Activated T-cell treated with anti-CD3 and anti-CD28 coated beads, Interleukin-2, amount 50 U/mL, for 24 hours (primary cell): ENCODE data around the gene TAF12.
A peak's percentile ranks its signal among the peaks of the same experiment; 100 is the strongest.
"Not testable (repeated sequence)": the region's sequence is repeated elsewhere in the genome, so short reads cannot be mapped to it uniquely, and the experiment has no call there.

Source experiments
- DNase-seq: peaks from one replicate; pipeline ENCODE4 v3.0.0-alpha.2; 2020
- H3K27ac Mint-ChIP-seq: 2 replicates; pipeline ENCODE4 v1.8.0; 2020; ENCODE audit warnings: mild to moderate bottlenecking, mixed read lengths
- H3K27me3 Mint-ChIP-seq: 2 replicates; pipeline ENCODE4 v1.8.0; 2020; ENCODE audit warnings: mixed read lengths
- H3K36me3 Mint-ChIP-seq: 2 replicates; pipeline ENCODE4 v1.8.0; 2020; ENCODE audit warnings: low read depth, mixed read lengths
- H3K4me1 Mint-ChIP-seq: 2 replicates; pipeline ENCODE4 v1.8.0; 2020; ENCODE audit warnings: low read depth, mixed read lengths
- H3K4me3 Mint-ChIP-seq: 2 replicates; pipeline ENCODE4 v1.8.0; 2020; ENCODE audit warnings: mild to moderate bottlenecking, moderate library complexity, mixed read lengths
- H3K9me3 Mint-ChIP-seq: 2 replicates; pipeline ENCODE4 v1.8.0; 2020; ENCODE audit warnings: mixed read lengths

Gene TAF12

GRCh38 chr1:28655448-28656311, 12.8 kb upstream of the TAF12 start:
- H3K4me1 Mint-ChIP-seq, H3K27ac Mint-ChIP-seq, H3K36me3 Mint-ChIP-seq, H3K4me3 Mint-ChIP-seq, H3K9me3 Mint-ChIP-seq, H3K27me3 Mint-ChIP-seq, DNase-seq: not testable (repeated sequence)

GRCh38 chr1:28653870-28654269, 11.0 kb upstream of the TAF12 start:
- H3K36me3 Mint-ChIP-seq, H3K4me3 Mint-ChIP-seq, H3K27me3 Mint-ChIP-seq, H3K27ac Mint-ChIP-seq, H3K9me3 Mint-ChIP-seq, H3K4me1 Mint-ChIP-seq, DNase-seq: not testable (repeated sequence)

GRCh38 chr1:28653063-28653462, 10.2 kb upstream of the TAF12 start:
- not testable (repeated sequence) for H3K27ac Mint-ChIP-seq, H3K4me1 Mint-ChIP-seq

GRCh38 chr1:28648474-28649198, 5.8 kb upstream of the TAF12 start, which contains the start of gene RNU11:
Gene RNU11 (plus strand): TSS chr1:28648600.
- H3K27me3 Mint-ChIP-seq = no peaks in the 10 kb centered on the region
- peak within 1 kb of the TSS; percentile 100 for H3K27ac Mint-ChIP-seq

More at GRCh38 chr1:28653063-28653462, 10.2 kb upstream of the TAF12 start:
- not testable (repeated sequence) for H3K4me3 Mint-ChIP-seq, DNase-seq, H3K36me3 Mint-ChIP-seq, H3K27me3 Mint-ChIP-seq, H3K9me3 Mint-ChIP-seq

GRCh38 chr1:28648008-28648473, 5.2 kb upstream of the TAF12 start:
- no peaks in the 10 kb centered on the region for H3K9me3 Mint-ChIP-seq

More at GRCh38 chr1:28648474-28649198, 5.8 kb upstream of the TAF12 start, which contains the start of gene RNU11:
- H3K36me3 Mint-ChIP-seq = peaks cover 7% of the 10 kb centered on the region
- H3K4me1 Mint-ChIP-seq = peaks cover 30% of the 10 kb centered on the region
- H3K9me3 Mint-ChIP-seq = no peaks in the 10 kb centered on the region
- H3K4me3 Mint-ChIP-seq = peak within 1 kb of the TSS; percentile 83
- peak; percentile 86 for DNase-seq

GRCh38 chr1:28646040-28646439, 3.2 kb upstream of the TAF12 start:
- peak overlapping the region; percentile 42 for H3K27ac Mint-ChIP-seq
- no peak for DNase-seq
- H3K9me3 Mint-ChIP-seq = no peaks in the 10 kb centered on the region
- H3K36me3 Mint-ChIP-seq = peaks cover 27% of the 10 kb centered on the region
- no peaks in the 10 kb centered on the region for H3K27me3 Mint-ChIP-seq
- no peak overlapping the region for H3K4me3 Mint-ChIP-seq
- peaks cover 41% of the 10 kb centered on the region for H3K4me1 Mint-ChIP-seq

More at GRCh38 chr1:28648008-28648473, 5.2 kb upstream of the TAF12 start:
- Mint-ChIP-seq H3K36me3 (peaks cover 13% of the 10 kb centered on the region), H3K4me3 (peak overlapping the region; percentile 83), H3K4me1 (peaks cover 30% of the 10 kb centered on the region), H3K27ac (peak overlapping the region; percentile 100), H3K27me3 (no peaks in the 10 kb centered on the region)
- peak; percentile 88 for DNase-seq

- not testable (repeated sequence) for H3K27ac Mint-ChIP-seq, H3K4me3 Mint-ChIP-seq, H3K27me3 Mint-ChIP-seq, DNase-seq, H3K9me3 Mint-ChIP-seq
- peaks cover 33% of the 10 kb centered on the region for H3K36me3 Mint-ChIP-seq
- H3K4me1 Mint-ChIP-seq = peaks cover 46% of the 10 kb centered on the region
These were observed 2.5 kb upstream of the TAF12 start for GRCh38 chr1:28645406-28645805.

GRCh38 chr1:28644494-28644893, 1.6 kb upstream of the TAF12 start:
- Mint-ChIP-seq H3K36me3 (peaks cover 41% of the 10 kb centered on the region), H3K27ac (peak overlapping the region; percentile 97), H3K27me3 (no peaks in the 10 kb centered on the region), H3K4me3 (peak overlapping the region; percentile 98), H3K4me1 (peaks cover 52% of the 10 kb centered on the region), H3K9me3 (no peaks in the 10 kb centered on the region)
- no peak for DNase-seq

- Mint-ChIP-seq H3K27ac (peak overlapping the region; percentile 97), H3K27me3 (no peaks in the 10 kb centered on the region), H3K4me1 (peaks cover 42% of the 10 kb centered on the region), H3K4me3 (peak overlapping the region; percentile 98), H3K36me3 (peaks cover 41% of the 10 kb centered on the region), H3K9me3 (no peaks in the 10 kb centered on the region)
- DNase-seq = no peak
These were observed 616 bp downstream of the TAF12 start for GRCh38 chr1:28642056-28642846.

- peaks cover 45% of the 10 kb centered on the region for H3K4me1 Mint-ChIP-seq
- H3K27ac Mint-ChIP-seq = peak overlapping the region; percentile 50
- no peak for DNase-seq
- peaks cover 47% of the 10 kb centered on the region for H3K36me3 Mint-ChIP-seq
- H3K9me3 Mint-ChIP-seq = no peaks in the 10 kb centered on the region
- no peaks in the 10 kb centered on the region for H3K27me3 Mint-ChIP-seq
- peak overlapping the region; percentile 98 for H3K4me3 Mint-ChIP-seq
These were observed 2.1 kb downstream of the TAF12 start for GRCh38 chr1:28640766-28641165.

- no peaks in the 10 kb centered on the region for H3K9me3 Mint-ChIP-seq
- H3K36me3 Mint-ChIP-seq = peaks cover 25% of the 10 kb centered on the region
- peak overlapping the region; percentile 48 for H3K27ac Mint-ChIP-seq
- DNase-seq = no peak
- no peaks in the 10 kb centered on the region for H3K27me3 Mint-ChIP-seq
- peaks cover 22% of the 10 kb centered on the region for H3K4me1 Mint-ChIP-seq
- H3K4me3 Mint-ChIP-seq = no peak overlapping the region
These were observed 10.3 kb downstream of the TAF12 start for GRCh38 chr1:28632560-28632959.

- peaks cover 22% of the 10 kb centered on the region for H3K36me3 Mint-ChIP-seq
- peaks cover 16% of the 10 kb centered on the region for H3K4me1 Mint-ChIP-seq
- H3K27me3 Mint-ChIP-seq = no peaks in the 10 kb centered on the region
- DNase-seq = no peak
- H3K4me3 Mint-ChIP-seq = no peak overlapping the region
- peak overlapping the region; percentile 48 for H3K27ac Mint-ChIP-seq
- no peaks in the 10 kb centered on the region for H3K9me3 Mint-ChIP-seq
These were observed 11.2 kb downstream of the TAF12 start for GRCh38 chr1:28631713-28632112.

GRCh38 chr1:28613175-28613574, 29.7 kb downstream of the TAF12 start:
- H3K27ac Mint-ChIP-seq = no peak overlapping the region
- no peaks in the 10 kb centered on the region for H3K4me1 Mint-ChIP-seq
- DNase-seq = no peak
- no peaks in the 10 kb centered on the region for H3K9me3 Mint-ChIP-seq
- no peak overlapping the region for H3K4me3 Mint-ChIP-seq
- peaks cover 60% of the 10 kb centered on the region for H3K36me3 Mint-ChIP-seq
- no peaks in the 10 kb centered on the region for H3K27me3 Mint-ChIP-seq

- Mint-ChIP-seq H3K9me3 (no peaks in the 10 kb centered on the region), H3K36me3 (peaks cover 77% of the 10 kb centered on the region), H3K27me3 (no peaks in the 10 kb centered on the region), H3K4me3 (no peak overlapping the region), H3K27ac (no peak overlapping the region), H3K4me1 (peaks cover 7% of the 10 kb centered on the region)
- no peak for DNase-seq
These were observed 36.1 kb downstream of the TAF12 start for GRCh38 chr1:28606771-28607170.
